ENCODE results near the gene ZFYVE27. TPM values are rescaled to one million over a fixed set of nuclear protein-coding genes. Genes with fewer than 3 reads are reported as not detected.
A peak's percentile ranks its signal among the peaks of the same experiment; 100 is the strongest.

Gene ZFYVE27
- total RNA-seq, 2 experiments from 2014 or later = 23.8 to 27.3 TPM

DNA sequence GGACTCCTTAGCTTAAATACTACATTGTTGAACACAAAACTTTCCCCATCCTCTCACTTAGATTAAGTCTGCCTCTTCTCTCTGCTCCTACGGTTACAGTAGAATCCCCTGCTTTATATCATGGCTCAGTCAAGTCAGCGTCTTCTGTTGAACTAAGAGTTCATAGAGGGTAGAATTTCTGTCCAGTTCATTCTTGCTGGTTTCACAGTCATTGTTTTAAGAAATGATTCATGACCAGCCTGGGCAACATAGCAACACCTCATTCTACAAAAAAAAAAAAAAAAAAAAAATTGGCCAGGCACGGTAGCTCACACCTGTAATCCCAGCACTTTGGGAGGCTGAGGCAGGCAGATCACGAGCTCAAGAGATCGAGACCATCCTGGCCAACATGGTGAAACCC is 3.7 kb upstream of the ZFYVE27 start:
- ChIA-PET CTCF (interaction anchor here (1.1 to 9.6 kb wide), 6 partner anchors 20 to 56 kb away, joined by 3 to 171 read pairs (median 11); partner anchors contain the start of gene MARVELD1), POLR2A (no interaction called here)
- Mint-ChIP-seq H3K27me3 (ENCODE audit: low read depth) (peaks cover 4% of the 10 kb centered on the region), H3K4me3 (no peak overlapping the region), H3K36me3 (ENCODE audit: low read depth) (peaks cover 10% of the 10 kb centered on the region), H3K27ac (no peak overlapping the region), H3K4me1 (ENCODE audit: low read depth) (peaks cover 19% of the 10 kb centered on the region), H3K9me3 (ENCODE audit: insufficient read depth) (no peaks in the 10 kb centered on the region)
- ATAC-seq (no peak), DNase-seq (no peak)

DNA sequence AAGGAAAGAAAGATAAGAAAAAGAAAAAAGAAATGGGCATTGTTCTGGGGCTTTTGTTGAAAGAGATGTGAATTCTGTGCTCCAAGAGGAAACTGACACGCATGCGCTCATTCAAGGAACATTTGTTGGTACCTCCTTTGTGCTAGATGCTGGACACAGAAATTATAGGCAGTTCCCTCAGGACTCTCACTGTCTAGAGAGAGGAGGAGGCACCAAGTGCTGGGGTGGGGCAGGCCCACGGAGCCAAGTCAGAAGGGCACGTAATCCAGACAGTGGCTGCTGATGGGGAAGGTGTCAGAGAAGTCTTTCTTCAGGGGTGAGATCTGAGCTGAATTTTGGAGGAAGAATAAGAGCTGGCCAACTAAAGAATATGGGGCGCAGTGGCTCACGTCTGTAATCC is 2.9 kb upstream of the ZFYVE27 start:
- Mint-ChIP-seq H3K36me3 (ENCODE audit: low read depth) (peaks cover 15% of the 10 kb centered on the region), H3K9me3 (ENCODE audit: insufficient read depth) (no peaks in the 10 kb centered on the region), H3K4me1 (ENCODE audit: low read depth) (peaks cover 24% of the 10 kb centered on the region), H3K27me3 (ENCODE audit: low read depth) (peaks cover 4% of the 10 kb centered on the region), H3K4me3 (no peak overlapping the region), H3K27ac (no peak overlapping the region)
- ChIA-PET POLR2A (interaction anchor here (0.7 to 0.8 kb wide), 2 partner anchors 48 to 200 kb away, joined by 3 read pairs; no protein-coding TSS in a partner anchor), CTCF (interaction anchor here (1.6 to 9.6 kb wide), 5 partner anchors 21 to 57 kb away, joined by 4 to 171 read pairs (median 18); partner anchors contain the start of gene MARVELD1)
- ATAC-seq = no peak
- no peak for DNase-seq

- Mint-ChIP-seq H3K9me3 (ENCODE audit: insufficient read depth) (no peaks in the 10 kb centered on the region), H3K27ac (peak overlapping the region; percentile 95), H3K36me3 (ENCODE audit: low read depth) (peaks cover 34% of the 10 kb centered on the region), H3K4me3 (peak overlapping the region; percentile 90), H3K4me1 (ENCODE audit: low read depth) (peaks cover 45% of the 10 kb centered on the region), H3K27me3 (ENCODE audit: low read depth) (peaks cover 4% of the 10 kb centered on the region)
- DNase-seq = no peak
- POLR2A ChIA-PET = interaction anchor here (0.6 to 1.1 kb wide), 7 partner anchors 10 to 51 kb away, joined by 3 to 5 read pairs (median 3); no protein-coding TSS in a partner anchor
- ATAC-seq = peak; percentile 16
- CTCF ChIA-PET = interaction anchor here (0.6 to 9.6 kb wide), 14 partner anchors 9 to 1503 kb away, joined by 3 to 171 read pairs (median 5); partner anchors contain the start of genes ANKRD2, AVPI1 and MARVELD1
Observed at GRCh38 chr10:97736403-97736901, 476 bp upstream of the ZFYVE27 start.

DNA sequence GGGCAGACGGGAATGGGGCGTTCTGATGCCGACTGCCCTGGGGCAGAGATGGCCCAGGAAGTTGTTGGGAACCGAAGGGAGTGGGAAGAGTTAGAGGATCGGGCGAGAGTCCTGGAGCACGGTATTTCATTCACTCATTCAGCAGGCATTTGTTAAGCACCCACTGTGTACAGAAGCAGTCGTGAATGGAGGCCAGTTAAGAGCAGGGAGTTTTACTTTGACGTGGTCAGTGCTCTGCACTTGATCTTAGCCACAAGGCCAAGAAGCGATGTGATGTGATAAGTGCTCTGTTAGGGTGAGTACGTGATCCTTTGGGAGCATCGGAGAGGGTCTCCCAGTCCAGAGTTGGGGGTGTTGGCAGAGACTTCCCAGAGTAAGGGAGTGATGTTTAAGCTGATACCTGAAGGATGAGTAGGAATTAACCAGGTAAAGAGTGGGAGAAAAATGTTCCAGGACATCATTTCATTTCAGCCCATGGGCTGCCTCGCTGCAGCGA is 890 bp downstream of the ZFYVE27 start:
- H3K36me3 Mint-ChIP-seq (ENCODE audit: low read depth) = peaks cover 35% of the 10 kb centered on the region
- peaks cover 4% of the 10 kb centered on the region for H3K27me3 Mint-ChIP-seq (ENCODE audit: low read depth)
- peak; percentile 12 for ATAC-seq
- peak overlapping the region; percentile 90 for H3K4me3 Mint-ChIP-seq
- no peaks in the 10 kb centered on the region for H3K9me3 Mint-ChIP-seq (ENCODE audit: insufficient read depth)
- ChIA-PET POLR2A (no interaction called here), CTCF (interaction anchor here (1.0 kb wide), 2 partner anchors 11 to 28 kb away, joined by 3 read pairs; no protein-coding TSS in a partner anchor)
- peaks cover 47% of the 10 kb centered on the region for H3K4me1 Mint-ChIP-seq (ENCODE audit: low read depth)
- no peak for DNase-seq
- H3K27ac Mint-ChIP-seq = peak overlapping the region; percentile 95

DNA sequence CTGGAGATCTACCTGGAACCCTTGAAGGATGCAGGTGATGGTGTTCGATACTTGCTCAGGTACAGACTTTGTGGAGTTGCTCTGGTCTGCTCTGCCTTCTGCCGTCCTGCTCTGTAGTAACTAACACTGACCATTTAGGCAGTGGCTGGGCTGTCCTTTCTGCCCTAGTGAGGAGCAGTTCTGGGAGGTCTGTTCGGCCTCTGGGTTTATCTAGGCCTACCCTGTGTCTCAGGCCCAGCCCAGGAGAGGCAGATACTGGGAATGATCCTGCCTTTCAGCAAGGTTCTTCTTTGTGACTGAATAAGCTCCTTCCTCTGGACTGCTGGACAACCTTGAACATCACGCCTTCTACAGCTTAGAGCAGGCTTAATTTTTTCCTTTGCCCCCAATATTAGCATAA is 1.7 kb downstream of the ZFYVE27 start:
- Mint-ChIP-seq H3K4me3 (peak overlapping the region; percentile 90), H3K27me3 (ENCODE audit: low read depth) (peaks cover 4% of the 10 kb centered on the region), H3K36me3 (ENCODE audit: low read depth) (peaks cover 39% of the 10 kb centered on the region), H3K27ac (no peak overlapping the region), H3K9me3 (ENCODE audit: insufficient read depth) (no peaks in the 10 kb centered on the region), H3K4me1 (ENCODE audit: low read depth) (peaks cover 50% of the 10 kb centered on the region)
- POLR2A ChIA-PET = no interaction called here
- ATAC-seq = no peak
- CTCF ChIA-PET = interaction anchor here (1.0 kb wide), 2 partner anchors 11 to 29 kb away, joined by 3 read pairs; no protein-coding TSS in a partner anchor
- DNase-seq = no peak

- Mint-ChIP-seq H3K4me1 (ENCODE audit: low read depth) (peaks cover 51% of the 10 kb centered on the region), H3K9me3 (ENCODE audit: insufficient read depth) (no peaks in the 10 kb centered on the region), H3K36me3 (ENCODE audit: low read depth) (peaks cover 57% of the 10 kb centered on the region), H3K27me3 (ENCODE audit: low read depth) (no peaks in the 10 kb centered on the region), H3K27ac (no peak overlapping the region), H3K4me3 (no peak overlapping the region)
- ChIA-PET CTCF (interaction anchor here (1.5 kb wide), 1 partner anchor 40 kb away, joined by 3 read pairs; no protein-coding TSS in a partner anchor), POLR2A (no interaction called here)
- DNase-seq (no peak), ATAC-seq (no peak)
Observed at GRCh38 chr10:97740613-97741012, 3.7 kb downstream of the ZFYVE27 start.

- H3K27ac Mint-ChIP-seq = peak overlapping the region; percentile 55
- no peaks in the 10 kb centered on the region for H3K9me3 Mint-ChIP-seq (ENCODE audit: insufficient read depth)
- ATAC-seq = no peak
- POLR2A ChIA-PET = no interaction called here
- H3K4me3 Mint-ChIP-seq = no peak overlapping the region
- CTCF ChIA-PET = interaction anchor here (1.0 to 2.8 kb wide), 4 partner anchors 12 to 42 kb away, joined by 3 to 14 read pairs (median 6); no protein-coding TSS in a partner anchor
- H3K4me1 Mint-ChIP-seq (ENCODE audit: low read depth) = peaks cover 31% of the 10 kb centered on the region
- peaks cover 58% of the 10 kb centered on the region for H3K36me3 Mint-ChIP-seq (ENCODE audit: low read depth)
- no peaks in the 10 kb centered on the region for H3K27me3 Mint-ChIP-seq (ENCODE audit: low read depth)
- no peak for DNase-seq
Observed at GRCh38 chr10:97743169-97743943, 6.4 kb downstream of the ZFYVE27 start.

DNA sequence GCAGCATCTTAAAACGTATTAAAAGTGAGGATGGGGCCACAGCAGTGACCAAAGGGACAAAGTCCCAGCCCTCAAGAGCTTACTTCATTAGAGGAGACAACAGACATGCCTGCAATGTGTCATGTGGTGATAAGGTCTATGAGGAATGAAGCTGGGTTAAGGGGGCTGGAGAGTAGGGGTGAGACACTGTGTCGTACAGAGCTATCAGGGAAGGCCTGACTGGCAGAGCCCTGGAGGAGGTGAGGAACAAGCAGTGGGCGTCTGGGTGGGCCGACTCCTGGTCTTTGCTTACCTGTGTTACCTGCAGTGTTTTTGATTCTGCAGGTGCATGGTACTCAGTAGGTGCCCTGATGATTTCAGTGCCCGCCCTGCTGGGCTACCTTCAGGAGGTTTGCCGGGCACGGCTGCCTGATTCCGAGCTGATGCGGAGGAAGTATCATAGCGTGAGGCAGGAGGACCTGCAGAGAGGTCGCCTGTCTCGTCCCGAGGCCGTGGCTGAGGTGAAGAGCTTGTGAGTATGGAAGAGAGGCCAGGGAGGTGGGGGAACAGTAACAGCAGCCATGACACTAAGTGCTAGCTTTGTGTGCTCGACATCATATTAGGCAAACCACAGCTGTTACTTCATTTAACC is 7.6 kb downstream of the ZFYVE27 start:
- ATAC-seq = no peak
- Mint-ChIP-seq H3K4me1 (ENCODE audit: low read depth) (peaks cover 23% of the 10 kb centered on the region), H3K27me3 (ENCODE audit: low read depth) (no peaks in the 10 kb centered on the region), H3K9me3 (ENCODE audit: insufficient read depth) (no peaks in the 10 kb centered on the region), H3K27ac (no peak overlapping the region), H3K36me3 (ENCODE audit: low read depth) (peaks cover 58% of the 10 kb centered on the region), H3K4me3 (no peak overlapping the region)
- CTCF ChIA-PET = interaction anchor here (1.0 to 2.8 kb wide), 4 partner anchors 13 to 67 kb away, joined by 4 to 14 read pairs (median 6); no protein-coding TSS in a partner anchor
- no peak for DNase-seq
- POLR2A ChIA-PET = no interaction called here

DNA sequence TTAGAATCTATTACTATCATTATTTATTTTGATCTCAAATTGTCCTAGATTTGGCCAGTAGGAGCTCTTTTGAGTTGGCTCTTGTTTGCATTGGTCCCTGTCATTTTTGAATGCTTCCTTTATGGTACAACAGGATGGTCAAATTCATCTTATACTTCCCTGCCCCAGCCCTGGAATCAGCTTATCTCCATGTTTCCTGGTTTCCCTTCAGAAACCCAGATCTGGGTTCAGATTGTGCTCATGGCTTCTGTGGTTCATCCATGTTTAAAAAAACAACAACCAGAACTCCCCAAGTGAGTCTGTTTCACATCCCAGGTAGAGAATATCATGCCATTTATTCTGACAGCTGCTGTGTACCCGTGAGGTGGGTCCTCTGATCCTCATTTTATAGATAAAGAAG is 10.6 kb downstream of the ZFYVE27 start:
- Mint-ChIP-seq H3K36me3 (ENCODE audit: low read depth) (peaks cover 58% of the 10 kb centered on the region), H3K27ac (no peak overlapping the region), H3K4me3 (no peak overlapping the region), H3K27me3 (ENCODE audit: low read depth) (no peaks in the 10 kb centered on the region), H3K9me3 (ENCODE audit: insufficient read depth) (no peaks in the 10 kb centered on the region), H3K4me1 (ENCODE audit: low read depth) (peaks cover 4% of the 10 kb centered on the region)
- POLR2A ChIA-PET = no interaction called here
- CTCF ChIA-PET = interaction anchor here (1.9 to 2.5 kb wide), 3 partner anchors 38 to 122 kb away, joined by 7 to 8 read pairs (median 7); no protein-coding TSS in a partner anchor
- DNase-seq (no peak), ATAC-seq (no peak)

DNA sequence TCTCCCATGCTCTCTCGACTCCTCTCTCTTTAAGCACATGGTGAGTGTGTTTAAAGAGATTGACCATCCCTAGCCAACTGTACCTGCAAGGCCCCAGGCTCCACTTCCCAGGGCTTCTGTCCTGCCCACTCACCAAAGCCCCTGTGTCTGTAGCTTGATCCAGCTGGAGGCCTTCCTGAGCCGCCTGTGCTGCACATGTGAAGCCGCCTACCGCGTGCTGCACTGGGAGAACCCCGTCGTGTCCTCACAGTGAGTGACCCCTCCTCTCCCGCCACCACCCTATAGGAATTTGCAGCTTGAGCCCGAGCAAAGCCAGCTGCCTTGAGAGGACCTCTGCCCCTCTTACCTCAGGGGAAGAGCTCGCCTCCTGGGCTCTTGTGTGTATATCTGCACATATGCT is 11.2 kb downstream of the ZFYVE27 start:
- CTCF ChIA-PET = interaction anchor here (0.8 to 2.5 kb wide), 6 partner anchors 11 to 167 kb away, joined by 3 to 8 read pairs (median 6); partner anchors contain the start of gene ZFYVE27
- Mint-ChIP-seq H3K27me3 (ENCODE audit: low read depth) (no peaks in the 10 kb centered on the region), H3K4me3 (no peak overlapping the region), H3K4me1 (ENCODE audit: low read depth) (peaks cover 4% of the 10 kb centered on the region), H3K36me3 (ENCODE audit: low read depth) (peaks cover 55% of the 10 kb centered on the region), H3K27ac (no peak overlapping the region), H3K9me3 (ENCODE audit: insufficient read depth) (no peaks in the 10 kb centered on the region)
- DNase-seq (no peak), ATAC-seq (no peak)
- POLR2A ChIA-PET = interaction anchor here (0.6 kb wide), 1 partner anchor 1930 kb away, joined by 3 read pairs; no protein-coding TSS in a partner anchor

- ChIA-PET POLR2A (no interaction called here), CTCF (interaction anchor here (1.1 kb wide), 1 partner anchor 19 kb away, joined by 3 read pairs; no protein-coding TSS in a partner anchor)
- DNase-seq = no peak
- H3K27ac Mint-ChIP-seq = no peak overlapping the region
- no peaks in the 10 kb centered on the region for H3K27me3 Mint-ChIP-seq (ENCODE audit: low read depth)
- no peak overlapping the region for H3K4me3 Mint-ChIP-seq
- H3K4me1 Mint-ChIP-seq (ENCODE audit: low read depth) = no peaks in the 10 kb centered on the region
- H3K36me3 Mint-ChIP-seq (ENCODE audit: low read depth) = peaks cover 49% of the 10 kb centered on the region
- no peaks in the 10 kb centered on the region for H3K9me3 Mint-ChIP-seq (ENCODE audit: insufficient read depth)
- no peak for ATAC-seq
Observed at GRCh38 chr10:97752956-97753355, 16.0 kb downstream of the ZFYVE27 start.
